Measurements from ENCODE around the gene GNAT1. TPM values are rescaled to one million over a fixed set of nuclear protein-coding genes. Genes with fewer than 3 reads are reported as not detected.
"Not testable (repeated sequence)": the region's sequence is repeated elsewhere in the genome, so short reads cannot be mapped to it uniquely, and the experiment has no call there.

The GNAT1 gene
- total RNA-seq, 1 donor from 2014 or later: not detected

- no peak for DNase-seq (ENCODE audit: low spot score)
Observed at GRCh38 chr3:50217681-50218080, 26.3 kb downstream of the GNAT1 start.

GRCh38 chr3:50218448-50218847 lies 27.0 kb downstream of the GNAT1 start:
- no peak for DNase-seq (ENCODE audit: low spot score)

GRCh38 chr3:50219285-50219684 lies 27.9 kb downstream of the GNAT1 start:
- no peak for DNase-seq (ENCODE audit: low spot score)

GRCh38 chr3:50220109-50220508 lies 28.7 kb downstream of the GNAT1 start:
- DNase-seq (ENCODE audit: low spot score): no peak

- no peak for DNase-seq (ENCODE audit: low spot score)
Observed at GRCh38 chr3:50221051-50221410, 29.6 kb downstream of the GNAT1 start.

- no peak for DNase-seq (ENCODE audit: low spot score)
Observed at GRCh38 chr3:50221411-50222168, 30.2 kb downstream of the GNAT1 start.

- no peak for DNase-seq (ENCODE audit: low spot score)
Observed at GRCh38 chr3:50222169-50222528, 30.7 kb downstream of the GNAT1 start.

GRCh38 chr3:50224639-50225038 lies 33.2 kb downstream of the GNAT1 start:
- no peak for DNase-seq (ENCODE audit: low spot score)

- peak; percentile 91 for DNase-seq (ENCODE audit: low spot score)
Observed at GRCh38 chr3:50226888-50227389, 35.5 kb downstream of the GNAT1 start.

GRCh38 chr3:50227390-50228183 lies 36.2 kb downstream of the GNAT1 start:
- DNase-seq (ENCODE audit: low spot score): peak; percentile 97

- not testable (repeated sequence) for DNase-seq (ENCODE audit: low spot score)
Observed at GRCh38 chr3:50228184-50228763, 36.9 kb downstream of the GNAT1 start.

- DNase-seq (ENCODE audit: low spot score): no peak
Observed at GRCh38 chr3:50229490-50229889, 38.1 kb downstream of the GNAT1 start.

GRCh38 chr3:50230104-50230793 lies 38.8 kb downstream of the GNAT1 start:
- DNase-seq (ENCODE audit: low spot score): no peak

GRCh38 chr3:50230794-50231125 lies 39.4 kb downstream of the GNAT1 start:
- DNase-seq (ENCODE audit: low spot score): no peak

- no peak for DNase-seq (ENCODE audit: low spot score)
Observed at GRCh38 chr3:50231581-50231980, 40.2 kb downstream of the GNAT1 start.

GRCh38 chr3:50232303-50232702 lies 40.9 kb downstream of the GNAT1 start:
- no peak for DNase-seq (ENCODE audit: low spot score)

- DNase-seq (ENCODE audit: low spot score): no peak
Observed at GRCh38 chr3:50233176-50233575, 41.8 kb downstream of the GNAT1 start.

- DNase-seq (ENCODE audit: low spot score): peak; percentile 100
Observed at GRCh38 chr3:50235716-50236483, 44.5 kb downstream of the GNAT1 start, which contains the start of gene GNAI2. Gene GNAI2, plus strand, starts transcription at chr3:50236204. Its CDS starts 132 bp downstream, at chr3:50236336.

- DNase-seq (ENCODE audit: low spot score): no peak
Observed at GRCh38 chr3:50236484-50237132, 45.2 kb downstream of the GNAT1 start.

- no peak for DNase-seq (ENCODE audit: low spot score)
Observed at GRCh38 chr3:50237133-50237651, 45.8 kb downstream of the GNAT1 start.

All from mesenteric fat pad (tissue), 1 donor.